Chondrocyte (in vitro differentiated cells): ENCODE data around the gene ZNF532. TPM values are rescaled to one million over a fixed set of nuclear protein-coding genes. Genes with fewer than 3 reads are reported as not detected.

Experiments used
- DNase-seq: peaks from one replicate; pipeline ENCODE4 v3.0.0; 2021; ENCODE audit warnings: mixed read lengths, low spot score
- H3K27ac Mint-ChIP-seq: one replicate; pipeline ENCODE4 v1.8.0; 2021; ENCODE audit warnings: mild to moderate bottlenecking, moderate library complexity, mixed read lengths; ENCODE audit not compliant: unreplicated experiment
- H3K27me3 Mint-ChIP-seq: 2 replicates; pipeline ENCODE4 v1.8.0; 2021; ENCODE audit warnings: low read depth, mixed read lengths
- H3K36me3 Mint-ChIP-seq: 2 replicates; pipeline ENCODE4 v1.8.0; 2021; ENCODE audit warnings: low read depth, mixed read lengths
- H3K4me1 Mint-ChIP-seq: 2 replicates; pipeline ENCODE4 v1.8.0; 2021; ENCODE audit warnings: low read depth, mild to moderate bottlenecking, mixed read lengths
- H3K4me3 Mint-ChIP-seq: one replicate; pipeline ENCODE4 v1.8.0; 2021; ENCODE audit warnings: mild to moderate bottlenecking, moderate library complexity, mixed read lengths; ENCODE audit not compliant: unreplicated experiment
- H3K9me3 Mint-ChIP-seq: 2 replicates; pipeline ENCODE4 v1.8.0; 2021; ENCODE audit warnings: low read depth, mixed read lengths
- CTCF ChIP-seq: fragments of 200-600 bp; sonication (generic); IDR thresholded peaks from 2 replicates; pipeline ENCODE4 v1.5.0; 2021; ENCODE audit warnings: antibody characterized with exemption, mild to moderate bottlenecking, moderate library complexity
- total RNA-seq: library from RNA; stranded (reverse); gene quantifications from 3 replicates; pipeline ENCODE4 v1.2.1, GENCODE V29; 2021

ZNF532 gene
- total RNA-seq, 1 donor from 2014 or later = 162 TPM

GRCh38 chr18:59001166-59001565 lies 136.5 kb downstream of the ZNF532 start:
- Mint-ChIP-seq H3K27me3 (no peaks in the 10 kb centered on the region), H3K27ac (peak overlapping the region; percentile 24), H3K4me3 (no peak overlapping the region), H3K36me3 (no peaks in the 10 kb centered on the region), H3K9me3 (peaks cover 2% of the 10 kb centered on the region), H3K4me1 (peaks cover 62% of the 10 kb centered on the region)
- no peak for TF ChIP-seq CTCF
- no peak for DNase-seq

- no peak for DNase-seq
- no peak for TF ChIP-seq CTCF
- no peaks in the 10 kb centered on the region for H3K36me3 Mint-ChIP-seq
- H3K27me3 Mint-ChIP-seq = no peaks in the 10 kb centered on the region
- no peak overlapping the region for H3K4me3 Mint-ChIP-seq
- peaks cover 62% of the 10 kb centered on the region for H3K4me1 Mint-ChIP-seq
- no peak overlapping the region for H3K27ac Mint-ChIP-seq
- H3K9me3 Mint-ChIP-seq = peaks cover 5% of the 10 kb centered on the region
Measured at GRCh38 chr18:59001721-59002120, 137.0 kb downstream of the ZNF532 start.

GRCh38 chr18:59002974-59003594 lies 138.4 kb downstream of the ZNF532 start:
- Mint-ChIP-seq H3K36me3 (no peaks in the 10 kb centered on the region), H3K27me3 (no peaks in the 10 kb centered on the region), H3K4me1 (peaks cover 63% of the 10 kb centered on the region), H3K4me3 (no peak overlapping the region), H3K27ac (no peak overlapping the region), H3K9me3 (peaks cover 5% of the 10 kb centered on the region)
- no peak for DNase-seq
- no peak for TF ChIP-seq CTCF

- peaks cover 57% of the 10 kb centered on the region for H3K4me1 Mint-ChIP-seq
- peaks cover 5% of the 10 kb centered on the region for H3K9me3 Mint-ChIP-seq
- no peak for DNase-seq
- H3K36me3 Mint-ChIP-seq = no peaks in the 10 kb centered on the region
- peak overlapping the region; percentile 95 for H3K27ac Mint-ChIP-seq
- H3K4me3 Mint-ChIP-seq = no peak overlapping the region
- no peaks in the 10 kb centered on the region for H3K27me3 Mint-ChIP-seq
- no peak for TF ChIP-seq CTCF
Measured at GRCh38 chr18:59005262-59005661, 140.6 kb downstream of the ZNF532 start.

- Mint-ChIP-seq H3K4me1 (peaks cover 57% of the 10 kb centered on the region), H3K4me3 (no peak overlapping the region), H3K9me3 (peaks cover 5% of the 10 kb centered on the region), H3K27ac (peak overlapping the region; percentile 51), H3K27me3 (no peaks in the 10 kb centered on the region), H3K36me3 (no peaks in the 10 kb centered on the region)
- DNase-seq = no peak
- no peak for TF ChIP-seq CTCF
Measured at GRCh38 chr18:59006461-59007067, 141.9 kb downstream of the ZNF532 start.
